ENCODE measurements around the gene CFAP54. TPM values are rescaled to one million over a fixed set of nuclear protein-coding genes. Genes with fewer than 3 reads are reported as not detected.

Gene CFAP54
- polyA plus RNA-seq, 3 donors, result not detected

DNA sequence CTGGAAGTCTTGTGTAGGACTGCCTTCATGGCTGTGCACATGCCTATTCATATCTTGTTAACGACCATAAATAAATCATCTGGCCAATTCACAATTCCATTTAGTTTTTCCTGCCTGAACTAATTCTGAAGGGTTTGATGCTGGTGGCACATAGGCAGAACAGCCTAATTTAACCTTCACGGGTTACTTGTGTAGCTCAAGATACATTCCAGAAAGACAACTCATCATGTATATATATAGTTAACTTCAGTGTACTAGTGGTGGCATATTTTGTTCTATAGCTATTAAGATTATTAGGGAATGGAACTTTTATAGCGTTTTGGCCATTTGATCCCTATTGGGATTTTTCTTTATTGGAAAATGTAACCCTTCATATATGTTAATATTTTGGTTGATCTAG, 31.4 kb downstream of the CFAP54 start:
- H3K4me1 Mint-ChIP-seq, result no peaks in the 10 kb centered on the region
- Histone ChIP-seq H3K9me3 (replicated peaks in 1 of 2; ENCODE audit: control insufficient read depth in 1 of 2, insufficient read depth in 1 of 2, low read length in 2 of 2) (no peaks in the 10 kb centered on the region), H3K4me2 (replicated peaks; ENCODE audit: extremely low read depth, low read length, poor library complexity, severe bottlenecking) (no peak overlapping the region), H3K27ac (ENCODE audit: low read depth in 1 of 2, low read length in 2 of 2) (no peak overlapping the region), H3K4me3 (replicated peaks in 1 of 3; ENCODE audit: low read depth in 2 of 3, low read length in 3 of 3) (no peak overlapping the region), H4K20me1 (ENCODE audit: insufficient read depth, low read length) (no peaks in the 10 kb centered on the region), H3K79me2 (ENCODE audit: insufficient read depth, low read length) (no peaks in the 10 kb centered on the region), H2AFZ (ENCODE audit: insufficient read depth, low read depth, low read length, poor library complexity, severe bottlenecking) (no peak overlapping the region), H3K9ac (ENCODE audit: insufficient read depth, low read length, poor library complexity, severe bottlenecking) (no peak overlapping the region), H3K4me1 (ENCODE audit: control insufficient read depth in 1 of 2, insufficient read depth in 2 of 2, low read length in 2 of 2) (no peaks in the 10 kb centered on the region), H3K27me3 (ENCODE audit: control insufficient read depth in 2 of 2, insufficient read depth in 2 of 2, low read length in 2 of 2) (no peaks in the 10 kb centered on the region), H3K36me3 (replicated peaks in 1 of 2; ENCODE audit: control insufficient read depth in 1 of 2, insufficient read depth in 2 of 2, low read length in 2 of 2) (no peaks in the 10 kb centered on the region)
- WGBS (ENCODE audit: insufficient coverage), result 80% methylated on average over 1 of the region's 3 CpGs
- peaks cover 0 to 1% (median 0%) of the 10 kb centered on the region in 7 donors for H3K9me3 Mint-ChIP-seq
- no peak for DNase-seq
- peaks cover 0 to 1% (median under 1%) of the 10 kb centered on the region in 3 donors for H3K27me3 Mint-ChIP-seq (ENCODE audit: low read depth in 3 of 3)
- no peak overlapping the region for H3K4me3 Mint-ChIP-seq
- TF ChIP-seq, protein P1, sequence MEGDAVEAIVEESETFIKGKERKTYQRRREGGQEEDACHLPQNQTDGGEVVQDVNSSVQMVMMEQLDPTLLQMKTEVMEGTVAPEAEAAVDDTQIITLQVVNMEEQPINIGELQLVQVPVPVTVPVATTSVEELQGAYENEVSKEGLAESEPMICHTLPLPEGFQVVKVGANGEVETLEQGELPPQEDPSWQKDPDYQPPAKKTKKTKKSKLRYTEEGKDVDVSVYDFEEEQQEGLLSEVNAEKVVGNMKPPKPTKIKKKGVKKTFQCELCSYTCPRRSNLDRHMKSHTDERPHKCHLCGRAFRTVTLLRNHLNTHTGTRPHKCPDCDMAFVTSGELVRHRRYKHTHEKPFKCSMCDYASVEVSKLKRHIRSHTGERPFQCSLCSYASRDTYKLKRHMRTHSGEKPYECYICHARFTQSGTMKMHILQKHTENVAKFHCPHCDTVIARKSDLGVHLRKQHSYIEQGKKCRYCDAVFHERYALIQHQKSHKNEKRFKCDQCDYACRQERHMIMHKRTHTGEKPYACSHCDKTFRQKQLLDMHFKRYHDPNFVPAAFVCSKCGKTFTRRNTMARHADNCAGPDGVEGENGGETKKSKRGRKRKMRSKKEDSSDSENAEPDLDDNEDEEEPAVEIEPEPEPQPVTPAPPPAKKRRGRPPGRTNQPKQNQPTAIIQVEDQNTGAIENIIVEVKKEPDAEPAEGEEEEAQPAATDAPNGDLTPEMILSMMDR (IDR thresholded peaks at IDR 0.05), result no peak
- intact Hi-C loops (cut with micrococcal nuclease), result no loop called here
- H3K36me3 Mint-ChIP-seq, result no peaks in the 10 kb centered on the region
- H3K27ac Mint-ChIP-seq, result no peak overlapping the region

DNA sequence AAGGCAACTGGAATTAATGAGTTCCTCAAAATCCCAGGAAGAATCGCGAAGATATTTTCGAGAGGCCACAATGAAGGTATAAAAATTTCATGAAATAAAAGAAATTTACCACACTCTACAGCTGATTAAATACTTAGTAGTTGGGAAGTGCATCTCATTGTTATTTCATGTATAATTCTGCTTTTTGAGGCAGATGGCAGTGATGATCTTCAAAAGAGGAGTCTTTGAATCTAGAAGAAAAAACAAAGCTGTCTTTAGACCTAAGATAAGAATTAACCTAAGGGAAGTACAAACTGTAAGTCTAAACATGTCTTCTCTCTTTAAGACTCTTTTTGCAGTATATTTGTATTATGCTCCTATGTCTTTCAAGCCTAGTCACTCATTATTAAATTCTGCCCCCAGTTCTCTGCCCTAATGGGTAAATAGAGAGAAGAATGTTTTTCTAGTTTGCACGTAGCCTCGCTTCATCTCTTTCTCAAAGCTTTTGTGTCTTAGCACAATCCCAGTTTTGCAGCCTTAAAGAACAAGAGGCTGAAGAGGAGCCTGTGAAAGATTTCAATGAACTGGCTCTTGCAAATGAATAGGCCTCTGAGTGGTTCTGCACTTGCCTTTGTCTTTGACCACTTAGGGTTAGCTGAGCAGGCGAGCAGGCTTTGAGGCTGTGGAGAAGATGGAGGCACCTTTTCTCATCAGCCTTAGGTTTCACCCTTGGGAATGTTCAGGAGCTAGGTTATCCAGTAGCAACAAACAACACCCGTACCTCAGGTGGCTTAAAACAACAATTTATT, 32.7 kb downstream of the CFAP54 start:
- Histone ChIP-seq H3K27me3 (ENCODE audit: control insufficient read depth in 2 of 2, insufficient read depth in 2 of 2, low read length in 2 of 2) (no peaks in the 10 kb centered on the region), H3K4me2 (replicated peaks; ENCODE audit: extremely low read depth, low read length, poor library complexity, severe bottlenecking) (no peak overlapping the region), H3K4me3 (replicated peaks in 1 of 3; ENCODE audit: low read depth in 2 of 3, low read length in 3 of 3) (no peak overlapping the region), H3K9me3 (replicated peaks in 1 of 2; ENCODE audit: control insufficient read depth in 1 of 2, insufficient read depth in 1 of 2, low read length in 2 of 2) (no peaks in the 10 kb centered on the region), H3K27ac (ENCODE audit: low read depth in 1 of 2, low read length in 2 of 2) (no peak overlapping the region), H4K20me1 (ENCODE audit: insufficient read depth, low read length) (no peaks in the 10 kb centered on the region), H3K36me3 (replicated peaks in 1 of 2; ENCODE audit: control insufficient read depth in 1 of 2, insufficient read depth in 2 of 2, low read length in 2 of 2) (no peaks in the 10 kb centered on the region), H3K4me1 (ENCODE audit: control insufficient read depth in 1 of 2, insufficient read depth in 2 of 2, low read length in 2 of 2) (no peaks in the 10 kb centered on the region), H3K79me2 (ENCODE audit: insufficient read depth, low read length) (no peaks in the 10 kb centered on the region), H2AFZ (ENCODE audit: insufficient read depth, low read depth, low read length, poor library complexity, severe bottlenecking) (no peak overlapping the region), H3K9ac (ENCODE audit: insufficient read depth, low read length, poor library complexity, severe bottlenecking) (no peak overlapping the region)
- no peaks in the 10 kb centered on the region for H3K4me1 Mint-ChIP-seq
- no peak for DNase-seq
- peaks cover 0 to 1% (median 0%) of the 10 kb centered on the region in 7 donors for H3K9me3 Mint-ChIP-seq
- H3K27ac Mint-ChIP-seq, result no peak overlapping the region
- H3K4me3 Mint-ChIP-seq, result no peak overlapping the region
- H3K36me3 Mint-ChIP-seq, result no peaks in the 10 kb centered on the region
- WGBS (ENCODE audit: insufficient coverage), result 100% methylated on average over 2 of the region's 7 CpGs
- TF ChIP-seq, protein P1 (IDR thresholded peaks at IDR 0.05), result no peak
- intact Hi-C loops (cut with micrococcal nuclease), result no loop called here
- peaks cover 0 to 4% (median 2%) of the 10 kb centered on the region in 3 donors for H3K27me3 Mint-ChIP-seq (ENCODE audit: low read depth in 3 of 3)

Measured in CD14-positive monocyte (primary cell).